ENCODE results near the gene SMIM41. TPM values are rescaled to one million over a fixed set of nuclear protein-coding genes. Genes with fewer than 3 reads are reported as not detected.

Gene SMIM41
- polyA plus RNA-seq, 1 donor (not counting 4 experiments of a cell fraction or from before 2014, with no cell fraction given) = not detected

DNA sequence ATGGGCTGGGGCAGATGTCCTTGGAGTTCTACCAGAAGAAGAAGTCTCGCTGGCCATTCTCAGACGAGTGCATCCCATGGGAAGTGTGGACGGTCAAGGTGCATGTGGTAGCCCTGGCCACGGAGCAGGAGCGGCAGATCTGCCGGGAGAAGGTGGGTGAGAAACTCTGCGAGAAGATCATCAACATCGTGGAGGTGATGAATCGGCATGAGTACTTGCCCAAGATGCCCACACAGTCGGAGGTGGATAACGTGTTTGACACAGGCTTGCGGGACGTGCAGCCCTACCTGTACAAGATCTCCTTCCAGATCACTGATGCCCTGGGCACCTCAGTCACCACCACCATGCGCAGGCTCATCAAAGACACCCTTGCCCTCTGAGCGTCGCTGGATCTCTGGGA lies 2.7 kb upstream of the SMIM41 start:
- H3K4me1 ChIP-seq (ENCODE audit: control insufficient read depth, extremely low read depth, insufficient read depth, low read length) = peaks cover 6% of the 10 kb centered on the region
- no peak for FAIRE-seq

DNA sequence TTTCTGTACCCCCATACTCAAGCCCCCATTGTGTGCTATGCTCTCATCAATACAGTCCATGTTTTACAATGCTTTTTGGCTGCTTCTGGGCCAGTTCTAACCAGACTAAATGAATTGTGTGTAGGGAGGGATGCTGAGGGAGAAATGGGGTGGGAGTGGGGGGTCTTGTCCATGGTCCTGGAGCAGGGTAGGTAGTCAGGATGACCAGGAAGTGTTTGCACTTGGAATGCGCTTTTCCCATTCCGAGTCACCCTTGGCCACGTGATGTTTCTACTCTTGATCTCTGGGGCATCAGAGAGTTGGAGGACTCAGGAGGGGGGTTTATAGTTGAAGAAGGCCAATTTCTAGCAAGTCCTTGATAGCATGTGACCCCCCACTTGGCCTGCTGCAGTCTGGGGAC lies 1.2 kb upstream of the SMIM41 start:
- no peaks in the 10 kb centered on the region for H3K27me3 ChIP-seq (ENCODE audit: control insufficient read depth, extremely low read depth, insufficient read depth, low read length)
- peaks cover 8% of the 10 kb centered on the region for H4K20me1 ChIP-seq (ENCODE audit: control insufficient read depth, extremely low read depth, insufficient read depth, low read length)
- no peak overlapping the region for H3K27ac ChIP-seq (ENCODE audit: control insufficient read depth, insufficient read depth, low read length)
- no peaks in the 10 kb centered on the region for H3K4me1 ChIP-seq (ENCODE audit: control insufficient read depth, extremely low read depth, insufficient read depth, low read length)
- H3K79me2 ChIP-seq (ENCODE audit: control insufficient read depth, insufficient read depth, low read length) = peaks cover 32% of the 10 kb centered on the region
- no peak for FAIRE-seq
- no peaks in the 10 kb centered on the region for H3K9me1 ChIP-seq (ENCODE audit: control insufficient read depth, extremely low read depth, insufficient read depth, low read length)
- H2AFZ ChIP-seq (ENCODE audit: control insufficient read depth, low read length) = no peak overlapping the region
- H3K9ac ChIP-seq (ENCODE audit: control insufficient read depth, extremely low read depth, insufficient read depth, low read length) = no peak overlapping the region
- H3K4me2 ChIP-seq (ENCODE audit: control insufficient read depth, extremely low read depth, insufficient read depth, low read depth, low read length) = no peak overlapping the region
- DNase-seq (ENCODE audit: low read depth, low spot score) = no peak
- H3K9me3 ChIP-seq (ENCODE audit: control insufficient read depth, low read depth, low read length) = no peaks in the 10 kb centered on the region
- dilution Hi-C loops (cut with MboI; ENCODE audit: extremely low pct_ligation_motif_present, low sequenced_read_pairs) = no loop called here
- no peak for TF ChIP-seq EZH2 (IDR thresholded peaks at IDR 0.05; ENCODE audit: low read length)
- TF ChIP-seq, protein P1, sequence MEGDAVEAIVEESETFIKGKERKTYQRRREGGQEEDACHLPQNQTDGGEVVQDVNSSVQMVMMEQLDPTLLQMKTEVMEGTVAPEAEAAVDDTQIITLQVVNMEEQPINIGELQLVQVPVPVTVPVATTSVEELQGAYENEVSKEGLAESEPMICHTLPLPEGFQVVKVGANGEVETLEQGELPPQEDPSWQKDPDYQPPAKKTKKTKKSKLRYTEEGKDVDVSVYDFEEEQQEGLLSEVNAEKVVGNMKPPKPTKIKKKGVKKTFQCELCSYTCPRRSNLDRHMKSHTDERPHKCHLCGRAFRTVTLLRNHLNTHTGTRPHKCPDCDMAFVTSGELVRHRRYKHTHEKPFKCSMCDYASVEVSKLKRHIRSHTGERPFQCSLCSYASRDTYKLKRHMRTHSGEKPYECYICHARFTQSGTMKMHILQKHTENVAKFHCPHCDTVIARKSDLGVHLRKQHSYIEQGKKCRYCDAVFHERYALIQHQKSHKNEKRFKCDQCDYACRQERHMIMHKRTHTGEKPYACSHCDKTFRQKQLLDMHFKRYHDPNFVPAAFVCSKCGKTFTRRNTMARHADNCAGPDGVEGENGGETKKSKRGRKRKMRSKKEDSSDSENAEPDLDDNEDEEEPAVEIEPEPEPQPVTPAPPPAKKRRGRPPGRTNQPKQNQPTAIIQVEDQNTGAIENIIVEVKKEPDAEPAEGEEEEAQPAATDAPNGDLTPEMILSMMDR (optimal IDR thresholded peaks at IDR 0.05 in 1 of 3, IDR thresholded peaks at IDR 0.05 in 1 of 3, conservative IDR thresholded peaks at IDR 0.05 in 1 of 3; ENCODE audit: extremely low read depth in 1 of 3, insufficient read depth in 2 of 3, low read length in 3 of 3) = no peak
- peaks cover 21 to 23% of the 10 kb centered on the region in 2 experiments for H3K36me3 ChIP-seq (ENCODE audit: control insufficient read depth in 2 of 2, extremely low read depth in 1 of 2, insufficient read depth in 2 of 2, low read length in 2 of 2)
- H3K4me3 ChIP-seq (ENCODE audit: control insufficient read depth in 2 of 3, extremely low read depth in 1 of 3, insufficient read depth in 2 of 3, low read depth in 1 of 3, low read length in 3 of 3) = no peak overlapping the region

More for the DNA sequence above, 2.7 kb upstream of the SMIM41 start:
- dilution Hi-C loops (cut with MboI; ENCODE audit: extremely low pct_ligation_motif_present, low sequenced_read_pairs) = no loop called here
- peaks cover 21 to 35% of the 10 kb centered on the region in 2 experiments for H3K36me3 ChIP-seq (ENCODE audit: control insufficient read depth in 2 of 2, extremely low read depth in 1 of 2, insufficient read depth in 2 of 2, low read length in 2 of 2)
- no peaks in the 10 kb centered on the region for H3K27me3 ChIP-seq (ENCODE audit: control insufficient read depth, extremely low read depth, insufficient read depth, low read length)
- no peak overlapping the region for H3K27ac ChIP-seq (ENCODE audit: control insufficient read depth, insufficient read depth, low read length)
- H3K79me2 ChIP-seq (ENCODE audit: control insufficient read depth, insufficient read depth, low read length) = peaks cover 46% of the 10 kb centered on the region
- no peak overlapping the region for H3K4me3 ChIP-seq (ENCODE audit: control insufficient read depth in 2 of 3, extremely low read depth in 1 of 3, insufficient read depth in 2 of 3, low read depth in 1 of 3, low read length in 3 of 3)
- DNase-seq (ENCODE audit: low read depth, low spot score) = no peak
- H3K4me2 ChIP-seq (ENCODE audit: control insufficient read depth, extremely low read depth, insufficient read depth, low read depth, low read length) = no peak overlapping the region
- H2AFZ ChIP-seq (ENCODE audit: control insufficient read depth, low read length) = no peak overlapping the region
- no peaks in the 10 kb centered on the region for H3K9me1 ChIP-seq (ENCODE audit: control insufficient read depth, extremely low read depth, insufficient read depth, low read length)
- peaks cover 7% of the 10 kb centered on the region for H4K20me1 ChIP-seq (ENCODE audit: control insufficient read depth, extremely low read depth, insufficient read depth, low read length)
- H3K9me3 ChIP-seq (ENCODE audit: control insufficient read depth, low read depth, low read length) = no peaks in the 10 kb centered on the region
- TF ChIP-seq, protein P1 (optimal IDR thresholded peaks at IDR 0.05 in 1 of 3, IDR thresholded peaks at IDR 0.05 in 1 of 3, conservative IDR thresholded peaks at IDR 0.05 in 1 of 3; ENCODE audit: extremely low read depth in 1 of 3, insufficient read depth in 2 of 3, low read length in 3 of 3) = no peak
- no peak for TF ChIP-seq EZH2 (IDR thresholded peaks at IDR 0.05; ENCODE audit: low read length)
- H3K9ac ChIP-seq (ENCODE audit: control insufficient read depth, extremely low read depth, insufficient read depth, low read length) = no peak overlapping the region

All from keratinocyte (primary cell).